CD14-positive monocyte (primary cell): ENCODE data around the gene LRP1B. TPM values are rescaled to one million over a fixed set of nuclear protein-coding genes. Genes with fewer than 3 reads are reported as not detected.
A peak's percentile ranks its signal among the peaks of the same experiment; 100 is the strongest.

ENCODE experiments used
- DNase-seq, 3 donors: peaks; one replicate each; pipeline ENCODE4 v3.0.0-alpha.2; 2011 to 2022
- H2AFZ ChIP-seq: 2 replicates; pipeline ENCODE4 v1.6.0; 2012; ENCODE audit warnings: mild to moderate bottlenecking, low read depth, low read length, inconsistent platforms; ENCODE audit not compliant: insufficient read depth, poor library complexity, severe bottlenecking
- H3K27ac ChIP-seq, 2 donors: 1 replicate in 1 of 2; 2 replicates in 1 of 2; pipeline ENCODE4 v1.5.1; 2012 to 2013; ENCODE audit warnings: low read length in 2 of 2, control low read depth in 1 of 2, inconsistent platforms in 1 of 2, low read depth in 1 of 2, mild to moderate bottlenecking in 1 of 2
- H3K27me3 ChIP-seq, 2 donors: one replicate each; pipeline versions ENCODE4 v1.6.0 to v1.6.1; 2011 to 2013; ENCODE audit warnings: low read length in 2 of 2; ENCODE audit not compliant: control insufficient read depth in 2 of 2, insufficient read depth in 2 of 2
- H3K36me3 ChIP-seq, 2 donors: replicated peaks in 1 of 2; 1 replicate in 1 of 2; 2 replicates in 1 of 2; pipeline versions ENCODE4 v1.5.1 to v1.6.1; 2012 to 2013; ENCODE audit warnings: low read length in 2 of 2, control low read depth in 1 of 2, inconsistent platforms in 1 of 2, mild to moderate bottlenecking in 1 of 2; ENCODE audit not compliant: insufficient read depth in 2 of 2, control insufficient read depth in 1 of 2
- H3K4me1 ChIP-seq, 2 donors: 1 replicate in 1 of 2; 2 replicates in 1 of 2; pipeline versions ENCODE4 v1.5.1 to v1.6.1; 2012 to 2013; ENCODE audit warnings: low read length in 2 of 2, control low read depth in 1 of 2, inconsistent platforms in 1 of 2, mild to moderate bottlenecking in 1 of 2, moderate library complexity in 1 of 2; ENCODE audit not compliant: insufficient read depth in 2 of 2, control insufficient read depth in 1 of 2
- H3K4me2 ChIP-seq: replicated peaks from 2 replicates; pipeline ENCODE3; 2012; ENCODE audit warnings: low read length, moderate library complexity, mild to moderate bottlenecking; ENCODE audit not compliant: poor library complexity, severe bottlenecking; ENCODE audit errors: extremely low read depth
- H3K4me3 ChIP-seq, 3 experiments: fragments of 200-600 bp in 1 of 3; sonication (generic) in 1 of 3; replicated peaks in 1 of 3; 1 replicate in 2 of 3; 2 replicates in 1 of 3; pipeline ENCODE4 v1.5.1; 2011 to 2013; ENCODE audit warnings: low read length in 3 of 3, mild to moderate bottlenecking in 3 of 3, control low read depth in 2 of 3, low read depth in 2 of 3, inconsistent platforms in 1 of 3, moderate library complexity in 1 of 3
- H3K79me2 ChIP-seq: 2 replicates; pipeline ENCODE4 v1.6.0; 2012; ENCODE audit warnings: mild to moderate bottlenecking, control low read depth, inconsistent platforms, low read length, moderate library complexity; ENCODE audit not compliant: insufficient read depth
- H3K9ac ChIP-seq: 2 replicates; pipeline ENCODE4 v1.6.0; 2017; ENCODE audit warnings: low read length, mild to moderate bottlenecking; ENCODE audit not compliant: insufficient read depth, poor library complexity, severe bottlenecking
- H3K9me3 ChIP-seq, 2 donors: replicated peaks in 1 of 2; 1 replicate in 1 of 2; 2 replicates in 1 of 2; pipeline versions ENCODE4 v1.5.1 to v1.6.1; 2012 to 2013; ENCODE audit warnings: low read length in 2 of 2, control low read depth in 1 of 2; ENCODE audit not compliant: control insufficient read depth in 1 of 2, insufficient read depth in 1 of 2
- H4K20me1 ChIP-seq: 2 replicates; pipeline ENCODE4 v1.6.0; 2012; ENCODE audit warnings: mild to moderate bottlenecking, low read length, control low read depth, moderate library complexity; ENCODE audit not compliant: insufficient read depth
- H3K27ac Mint-ChIP-seq, 7 donors: one replicate each; pipeline ENCODE4 v1.8.0; 2020; ENCODE audit warnings: mild to moderate bottlenecking in 7 of 7, mixed read lengths in 7 of 7, moderate library complexity in 6 of 7, inconsistent platforms in 2 of 7
- H3K27me3 Mint-ChIP-seq, 3 donors: one replicate each; pipeline ENCODE4 v1.8.0; 2021 to 2022; ENCODE audit warnings: low read depth in 3 of 3, mild to moderate bottlenecking in 3 of 3, mixed read lengths in 3 of 3, moderate library complexity in 3 of 3, inconsistent platforms in 1 of 3
- H3K36me3 Mint-ChIP-seq, 2 donors: one replicate each; pipeline ENCODE4 v1.8.0; 2020; ENCODE audit warnings: mixed read lengths in 2 of 2, inconsistent platforms in 1 of 2, mild to moderate bottlenecking in 1 of 2
- H3K4me1 Mint-ChIP-seq: one replicate; pipeline ENCODE4 v1.8.0; 2020; ENCODE audit warnings: mild to moderate bottlenecking, mixed read lengths
- H3K4me3 Mint-ChIP-seq, 2 donors: one replicate each; pipeline ENCODE4 v1.8.0; 2020; ENCODE audit warnings: mild to moderate bottlenecking in 2 of 2, mixed read lengths in 2 of 2, moderate library complexity in 1 of 2
- H3K9me3 Mint-ChIP-seq, 7 donors: one replicate each; pipeline ENCODE4 v1.8.0; 2020 to 2022; ENCODE audit warnings: mixed read lengths in 7 of 7, mild to moderate bottlenecking in 6 of 7, moderate library complexity in 6 of 7, inconsistent platforms in 2 of 7
- WGBS: methylation state at CpG from one replicate; pipeline ENCODE4 v1.1.5; 2013; ENCODE audit warnings: missing lambda C conversion rate; ENCODE audit not compliant: insufficient coverage; 5-methylcytosine and 5-hydroxymethylcytosine counted together
- intact Hi-C, 2 donors: fragments of 100-400 bp; cut with micrococcal nuclease; formaldehyde crosslinking; loops; one replicate each; pipeline versions ENCODE4 v1.15.0 to v1.15.1; 2023
- polyA minus RNA-seq: library from RNA; depleted of rRNA, polyadenylated mRNA; stranded (reverse); fragments of >200 nt; gene quantifications from 2 replicates; pipeline ENCODE4 v1.2.3, GENCODE V29; 2012
- polyA plus RNA-seq, 3 donors: library from polyadenylated mRNA; depleted of rRNA in 1 of 3; unstranded in 2 of 3; stranded (reverse) in 1 of 3; fragments of 300-500 nt in 2 of 3; fragments of >200 nt in 1 of 3; fragmentation: Illumina TruSeq in 2 of 3; gene quantifications; 1 replicate in 2 of 3; 2 replicates in 1 of 3; pipeline ENCODE4 v1.2.3, GENCODE V29; 2012 to 2021
- total RNA-seq, 12 experiments: library from RNA in 1 of 12; stranded (reverse) in 1 of 12; fragments of 120-200 nt in 1 of 12; gene quantifications; one replicate each; pipeline ENCODE4 v1.2.4 and lab custom pipeline; 2013 to 2026; ENCODE audit warnings: mixed read lengths in 6 of 12, inconsistent platforms in 1 of 12
- TF ChIP-seq, protein P1 (sequence below): fragments of 200-600 bp; IDR thresholded peaks from one replicate; pipeline ENCODE4 v1.8.0; 2022; ENCODE audit warnings: antibody characterized with exemption, mild to moderate bottlenecking

Gene LRP1B
- 0.04 TPM for total RNA-seq (2013)
- polyA plus RNA-seq (not detected), polyA minus RNA-seq (under 0.01 TPM in 1 of 2 replicates, not detected in the other), total RNA-seq (lab: John Stamatoyannopoulos, UW) (0 to 5.6 (median 0.26) reads per million in 11 experiments)

DNA sequence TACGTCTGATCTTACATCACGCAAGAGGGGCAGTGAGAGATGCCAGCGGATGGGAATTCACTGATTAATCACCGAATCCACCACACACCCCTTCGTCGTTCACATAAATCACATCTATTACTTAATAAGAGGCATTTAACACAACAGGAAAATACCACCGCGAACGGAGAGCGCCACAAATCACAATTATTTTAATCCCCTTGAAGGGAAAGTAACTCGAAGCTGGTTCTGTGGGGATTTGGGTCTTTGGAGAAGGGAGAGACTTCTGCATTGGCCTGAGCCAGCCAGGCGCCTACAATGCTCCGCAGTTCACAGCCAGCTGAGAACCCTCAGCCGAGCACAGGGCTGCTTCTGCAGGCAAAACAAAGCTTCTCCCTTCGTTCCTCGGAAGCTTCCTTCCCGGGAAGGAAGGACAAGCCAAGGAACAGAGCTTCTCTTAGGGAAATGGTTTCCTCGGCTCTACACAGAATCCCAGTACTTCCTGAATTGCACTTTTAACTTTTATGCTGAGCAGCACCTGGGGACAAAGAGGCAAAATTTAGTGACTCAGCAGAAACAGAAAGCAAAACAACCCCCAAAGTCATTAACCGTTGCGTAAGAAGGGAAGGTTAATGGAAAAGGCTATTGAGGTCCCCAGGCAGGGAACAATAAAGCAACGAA lies at the start of gene LRP1B:
Gene LRP1B (minus strand): TSS at position 7 of the 660 bp plus-strand sequence. CDS start 287 bp downstream, outside the sequence.
- Mint-ChIP-seq H3K4me3 (peak within 1 kb of the TSS; percentile 65 to 89), H3K9me3 (peaks cover 0 to 18% (median 7%) of the 10 kb centered on the region in 7 donors), H3K36me3 (peaks cover 2 to 3% of the 10 kb centered on the region in 2 donors), H3K27ac (no peak within 1 kb of the TSS), H3K27me3 (peaks cover 46 to 62% (median 49%) of the 10 kb centered on the region in 3 donors), H3K4me1 (peaks cover 19% of the 10 kb centered on the region)
- TF ChIP-seq, protein P1, sequence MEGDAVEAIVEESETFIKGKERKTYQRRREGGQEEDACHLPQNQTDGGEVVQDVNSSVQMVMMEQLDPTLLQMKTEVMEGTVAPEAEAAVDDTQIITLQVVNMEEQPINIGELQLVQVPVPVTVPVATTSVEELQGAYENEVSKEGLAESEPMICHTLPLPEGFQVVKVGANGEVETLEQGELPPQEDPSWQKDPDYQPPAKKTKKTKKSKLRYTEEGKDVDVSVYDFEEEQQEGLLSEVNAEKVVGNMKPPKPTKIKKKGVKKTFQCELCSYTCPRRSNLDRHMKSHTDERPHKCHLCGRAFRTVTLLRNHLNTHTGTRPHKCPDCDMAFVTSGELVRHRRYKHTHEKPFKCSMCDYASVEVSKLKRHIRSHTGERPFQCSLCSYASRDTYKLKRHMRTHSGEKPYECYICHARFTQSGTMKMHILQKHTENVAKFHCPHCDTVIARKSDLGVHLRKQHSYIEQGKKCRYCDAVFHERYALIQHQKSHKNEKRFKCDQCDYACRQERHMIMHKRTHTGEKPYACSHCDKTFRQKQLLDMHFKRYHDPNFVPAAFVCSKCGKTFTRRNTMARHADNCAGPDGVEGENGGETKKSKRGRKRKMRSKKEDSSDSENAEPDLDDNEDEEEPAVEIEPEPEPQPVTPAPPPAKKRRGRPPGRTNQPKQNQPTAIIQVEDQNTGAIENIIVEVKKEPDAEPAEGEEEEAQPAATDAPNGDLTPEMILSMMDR = no peak
- DNase-seq = peak in 1 of 3 donors; percentile 6
- Histone ChIP-seq H3K79me2 (no peaks in the 10 kb centered on the region), H3K4me1 (peaks cover 8 to 13% of the 10 kb centered on the region in 2 donors), H3K4me3 (peak within 1 kb of the TSS in 2 of 3 experiments; percentile 7 to 56), H3K4me2 (peak within 1 kb of the TSS; percentile 61), H3K27ac (no peak within 1 kb of the TSS), H3K9me3 (peaks cover 0 to 12% of the 10 kb centered on the region in 2 donors), H2AFZ (no peak within 1 kb of the TSS), H3K36me3 (no peaks in the 10 kb centered on the region), H3K27me3 (peaks cover 31 to 43% of the 10 kb centered on the region in 2 donors), H4K20me1 (no peaks in the 10 kb centered on the region), H3K9ac (no peak within 1 kb of the TSS)
- intact Hi-C loops = no loop called here
- WGBS = 3% methylated on average over 8 of the region's 21 CpGs

DNA sequence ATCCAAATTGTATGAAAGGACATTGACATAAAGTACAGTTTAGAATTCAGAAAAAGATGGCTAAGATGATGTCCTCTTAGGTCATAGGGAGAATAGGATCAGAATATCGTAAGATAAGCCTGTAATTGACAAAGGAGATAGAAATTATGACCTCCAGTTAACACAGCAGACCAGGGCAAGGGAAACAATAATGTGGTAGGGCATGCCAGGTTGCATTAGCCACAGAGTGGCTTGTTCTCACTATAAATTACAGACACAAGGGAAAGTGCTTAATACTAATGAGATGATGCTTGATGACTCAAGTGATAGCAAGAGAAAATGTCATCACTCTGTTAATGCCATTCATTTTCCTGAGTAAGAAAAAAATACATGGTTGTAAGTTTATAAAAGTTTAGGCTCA lies 48.9 kb upstream of the LRP1B start:
- H3K4me1 Mint-ChIP-seq = no peaks in the 10 kb centered on the region
- DNase-seq = no peak
- WGBS = 100% methylated on average over 1 of the region's 1 CpG
- no peaks in the 10 kb centered on the region for H3K4me1 ChIP-seq
- no peaks in the 10 kb centered on the region for H3K79me2 ChIP-seq
- H3K4me2 ChIP-seq = no peak overlapping the region
- intact Hi-C loops = no loop called here
- H3K36me3 Mint-ChIP-seq = no peaks in the 10 kb centered on the region
- TF ChIP-seq, protein P1 = no peak
- H3K27ac ChIP-seq = no peak overlapping the region
- no peaks in the 10 kb centered on the region for H3K9me3 ChIP-seq
- peaks cover 0 to 1% (median 0%) of the 10 kb centered on the region in 7 donors for H3K9me3 Mint-ChIP-seq
- no peak overlapping the region for H3K27ac Mint-ChIP-seq
- H3K27me3 ChIP-seq = no peaks in the 10 kb centered on the region
- H3K4me3 ChIP-seq = no peak overlapping the region
- no peak overlapping the region for H2AFZ ChIP-seq
- H3K9ac ChIP-seq = no peak overlapping the region
- H4K20me1 ChIP-seq = no peaks in the 10 kb centered on the region
- no peaks in the 10 kb centered on the region for H3K36me3 ChIP-seq
- peaks cover 0 to 2% (median 0%) of the 10 kb centered on the region in 3 donors for H3K27me3 Mint-ChIP-seq
- no peak overlapping the region for H3K4me3 Mint-ChIP-seq
